Activated T-cell treated with anti-CD3 and anti-CD28 coated beads, Interleukin-2, amount 50 U/mL, for 72 hours (primary cell): ENCODE data around the gene PDE1C. TPM values are rescaled to one million over a fixed set of nuclear protein-coding genes. Genes with fewer than 3 reads are reported as not detected.
"Not testable (repeated sequence)": the region's sequence is repeated elsewhere in the genome, so short reads cannot be mapped to it uniquely, and the experiment has no call there.

Experiments used
- ATAC-seq, 2 donors: fragments of 150-1000 bp; cut with Tn5 transposase; replicated peaks in 1 of 2; 2 replicates each; pipeline ENCODE4 v1.10.0; 2021; ENCODE audit warnings: moderate library complexity in 2 of 2, mild to moderate bottlenecking in 1 of 2
- DNase-seq, 2 donors: peaks; one replicate each; pipeline ENCODE4 v3.0.0; 2021 to 2022; ENCODE audit warnings: mixed read lengths in 1 of 2
- H3K27ac Mint-ChIP-seq: one replicate; pipeline ENCODE4 v1.8.0; 2022; ENCODE audit warnings: mild to moderate bottlenecking, moderate library complexity, mixed read lengths
- H3K27me3 Mint-ChIP-seq: one replicate; pipeline ENCODE4 v1.8.0; 2022; ENCODE audit warnings: low read depth, mixed read lengths
- H3K36me3 Mint-ChIP-seq, 2 donors: one replicate each; pipeline ENCODE4 v1.8.0; 2022; ENCODE audit warnings: mixed read lengths in 2 of 2, mild to moderate bottlenecking in 1 of 2; ENCODE audit not compliant: insufficient read depth in 2 of 2
- H3K4me1 Mint-ChIP-seq: one replicate; pipeline ENCODE4 v1.8.0; 2022; ENCODE audit warnings: low read depth, mixed read lengths
- H3K4me3 Mint-ChIP-seq, 2 donors: one replicate each; pipeline ENCODE4 v1.8.0; 2022; ENCODE audit warnings: mild to moderate bottlenecking in 2 of 2, mixed read lengths in 2 of 2, moderate library complexity in 2 of 2
- H3K9me3 Mint-ChIP-seq, 2 donors: one replicate each; pipeline ENCODE4 v1.8.0; 2022; ENCODE audit warnings: mixed read lengths in 2 of 2
- total RNA-seq, 2 donors: library from RNA; stranded (reverse); gene quantifications; one replicate each; pipeline ENCODE4 v1.2.3, GENCODE V29; 2022

PDE1C gene
- total RNA-seq, 2 donors from 2014 or later = not detected

DNA sequence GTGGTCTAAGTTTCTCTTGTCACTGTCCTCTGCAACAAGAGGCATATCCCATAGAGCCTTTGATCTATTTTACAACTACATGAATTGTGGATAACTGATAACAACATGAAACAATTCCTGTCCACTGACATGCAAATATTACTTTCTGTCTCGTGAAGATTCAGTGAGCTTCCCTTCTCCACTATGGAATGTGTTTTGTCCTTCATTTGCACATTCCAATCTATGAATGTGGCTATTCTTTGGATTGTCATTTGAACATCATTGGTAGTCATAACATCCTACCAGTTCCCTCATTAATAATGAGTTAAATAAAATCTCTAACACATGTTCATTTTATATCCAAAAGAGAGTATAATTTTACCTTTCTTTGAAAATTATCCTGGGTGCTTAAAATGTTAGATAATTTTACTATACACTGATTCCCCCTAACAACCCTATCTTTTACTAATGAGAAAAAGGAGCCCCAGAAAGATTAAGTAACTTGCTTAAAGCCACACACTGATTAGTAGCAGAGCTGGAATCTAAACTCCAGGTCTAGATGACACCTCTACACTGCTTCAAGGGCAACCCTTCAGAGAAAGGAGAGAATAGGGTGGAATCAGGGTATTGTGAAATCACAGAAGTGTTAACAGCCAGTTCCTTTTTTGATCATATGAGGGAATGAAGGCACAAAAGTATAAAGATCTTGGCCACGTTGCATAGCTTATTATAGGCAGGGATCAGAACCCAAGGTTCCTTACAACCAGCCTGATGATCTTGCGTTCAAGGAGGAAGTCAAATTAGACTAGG lies 39.1 kb downstream of the PDE1C start:
- DNase-seq = no peak
- no peak for ATAC-seq
- H3K4me1 Mint-ChIP-seq = peaks cover 2% of the 10 kb centered on the region
- H3K4me3 Mint-ChIP-seq = no peak overlapping the region
- H3K27me3 Mint-ChIP-seq = peaks cover 7% of the 10 kb centered on the region
- peaks cover 6 to 9% of the 10 kb centered on the region in 2 donors for H3K9me3 Mint-ChIP-seq
- H3K27ac Mint-ChIP-seq = no peak overlapping the region
- no peaks in the 10 kb centered on the region for H3K36me3 Mint-ChIP-seq

DNA sequence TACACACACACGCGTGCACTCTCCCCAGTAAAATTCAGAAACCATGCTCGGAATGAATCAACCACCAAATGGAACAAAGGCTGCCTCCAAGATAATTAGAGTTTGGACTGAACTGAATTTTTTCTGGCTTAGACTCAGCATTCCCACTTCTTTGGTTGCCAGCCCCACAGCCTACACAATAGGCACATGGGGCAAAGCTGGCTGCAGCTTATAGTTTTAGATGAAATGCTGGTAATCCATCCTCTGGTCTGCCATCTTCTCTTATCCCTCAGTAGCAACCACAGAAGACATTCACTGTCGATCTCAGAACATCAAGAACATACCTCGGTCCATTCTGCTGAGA lies 44.2 kb downstream of the PDE1C start:
- Mint-ChIP-seq H3K27ac (no peak overlapping the region), H3K9me3 (peaks cover 3 to 10% of the 10 kb centered on the region in 2 donors), H3K27me3 (no peaks in the 10 kb centered on the region), H3K36me3 (no peaks in the 10 kb centered on the region), H3K4me1 (no peaks in the 10 kb centered on the region), H3K4me3 (no peak overlapping the region)
- ATAC-seq = no peak
- no peak for DNase-seq

DNA sequence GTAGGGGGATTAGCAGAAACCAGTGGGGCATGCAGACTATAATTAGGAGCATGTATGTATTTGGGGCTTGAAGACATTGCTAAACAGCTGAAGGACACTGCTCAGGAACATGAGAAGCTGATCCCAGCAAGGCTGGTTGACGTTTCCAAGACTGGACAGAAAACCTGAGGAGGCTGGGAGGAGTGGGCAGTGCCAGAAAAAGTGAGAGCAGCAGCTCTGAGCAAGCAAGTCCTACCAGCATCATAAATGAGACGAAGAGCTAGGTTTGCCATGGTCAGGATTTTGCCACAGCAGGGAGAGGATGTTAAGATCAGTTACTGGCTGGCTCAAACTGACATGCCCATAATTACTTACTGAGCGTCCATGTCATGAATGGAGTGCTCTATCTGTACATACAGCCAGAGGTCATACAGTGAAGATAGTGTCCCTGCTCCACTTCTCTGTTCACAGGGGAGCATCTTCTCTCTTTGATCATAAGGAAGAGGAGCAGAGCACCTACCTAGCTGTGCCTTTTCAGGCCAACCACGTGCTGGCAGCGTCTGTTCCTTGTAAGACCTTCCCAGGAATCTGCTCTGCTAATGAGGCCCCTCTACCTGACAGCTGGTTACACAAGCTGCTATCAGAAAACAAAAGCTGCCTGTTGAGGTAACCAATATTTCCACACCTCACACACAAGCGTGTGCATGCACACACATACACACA lies 44.7 kb downstream of the PDE1C start:
- Mint-ChIP-seq H3K27ac (no peak overlapping the region), H3K27me3 (no peaks in the 10 kb centered on the region), H3K4me1 (no peaks in the 10 kb centered on the region), H3K9me3 (peaks cover 3 to 10% of the 10 kb centered on the region in 2 donors), H3K36me3 (no peaks in the 10 kb centered on the region), H3K4me3 (no peak overlapping the region)
- ATAC-seq (no peak), DNase-seq (no peak)

DNA sequence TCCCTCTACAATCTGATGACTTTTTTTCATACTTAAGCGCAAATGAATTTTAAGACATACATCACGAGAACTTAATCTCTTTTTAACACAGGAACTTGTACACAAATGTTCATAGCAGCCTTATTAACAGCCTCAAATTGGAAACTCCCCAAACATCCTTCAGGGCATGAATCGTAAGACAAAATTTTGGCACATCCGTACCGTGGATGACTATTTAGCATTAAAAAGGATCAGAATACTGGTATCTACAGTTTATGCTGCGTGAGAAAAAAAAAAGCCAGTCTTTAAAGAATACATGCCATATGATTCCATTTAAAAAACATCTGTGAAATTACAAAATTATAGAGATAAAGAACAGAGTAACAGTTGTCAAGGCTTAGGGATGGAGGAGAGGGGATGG lies 46.8 kb downstream of the PDE1C start:
- H3K27ac Mint-ChIP-seq = no peak overlapping the region
- no peaks in the 10 kb centered on the region for H3K27me3 Mint-ChIP-seq
- no peaks in the 10 kb centered on the region for H3K36me3 Mint-ChIP-seq
- DNase-seq (no peak), ATAC-seq (no peak)
- H3K4me1 Mint-ChIP-seq = no peaks in the 10 kb centered on the region
- peaks cover 7 to 11% of the 10 kb centered on the region in 2 donors for H3K9me3 Mint-ChIP-seq
- no peak overlapping the region for H3K4me3 Mint-ChIP-seq

DNA sequence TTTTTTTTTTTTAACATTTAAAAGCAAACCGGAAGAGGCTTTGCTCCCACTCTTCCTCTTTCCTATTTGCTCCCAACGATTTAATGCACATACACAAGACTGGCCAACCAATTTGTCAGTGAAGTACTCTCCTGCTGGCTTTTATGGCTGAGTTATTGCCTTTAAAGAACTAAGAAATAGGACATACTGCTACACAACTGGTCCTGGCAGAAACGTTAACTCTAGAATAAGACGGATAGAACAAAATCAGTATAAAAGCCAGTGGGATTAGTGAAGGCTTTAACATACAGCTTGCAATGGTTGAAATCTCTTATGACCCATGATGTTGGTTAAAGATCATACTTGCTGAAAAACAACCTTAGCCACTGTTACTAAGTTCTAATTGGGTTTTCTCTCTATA lies 47.2 kb downstream of the PDE1C start:
- Mint-ChIP-seq H3K4me1 (no peaks in the 10 kb centered on the region), H3K27me3 (no peaks in the 10 kb centered on the region), H3K4me3 (no peak overlapping the region), H3K9me3 (peaks cover 7 to 14% of the 10 kb centered on the region in 2 donors), H3K27ac (no peak overlapping the region), H3K36me3 (no peaks in the 10 kb centered on the region)
- ATAC-seq (no peak), DNase-seq (no peak)

DNA sequence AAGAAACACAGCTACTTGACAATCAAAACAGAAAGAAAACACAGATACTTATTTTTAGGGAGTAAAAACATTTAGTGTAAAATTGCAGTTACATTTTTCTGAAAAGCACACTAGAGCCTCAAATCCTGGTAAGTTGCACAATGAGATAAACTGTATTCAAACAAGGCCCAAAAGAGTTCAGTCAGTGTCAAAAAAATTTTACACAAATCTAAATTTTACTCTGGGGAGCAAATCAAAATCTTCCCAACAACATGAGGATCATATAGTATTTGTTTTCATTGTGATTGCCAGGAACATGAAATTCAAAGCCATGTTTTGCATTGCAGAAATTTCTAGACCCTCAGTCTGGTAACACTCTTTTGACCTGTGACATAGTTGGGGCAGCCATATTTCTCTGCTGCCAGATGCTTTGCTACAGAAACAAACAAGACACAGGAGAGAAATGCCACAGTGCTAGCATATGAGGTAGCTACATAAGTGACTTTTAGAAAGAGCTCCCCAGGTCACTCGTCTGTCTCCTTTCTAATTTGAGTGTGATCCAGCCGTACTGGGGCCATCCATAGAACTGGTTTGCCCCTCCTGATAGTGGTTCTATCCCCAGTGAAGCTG lies 49.6 kb downstream of the PDE1C start:
- DNase-seq = no peak
- H3K9me3 Mint-ChIP-seq = peaks cover 7 to 9% of the 10 kb centered on the region in 2 donors
- ATAC-seq = no peak
- H3K4me3 Mint-ChIP-seq = no peak overlapping the region
- no peaks in the 10 kb centered on the region for H3K4me1 Mint-ChIP-seq
- H3K36me3 Mint-ChIP-seq = no peaks in the 10 kb centered on the region
- no peak overlapping the region for H3K27ac Mint-ChIP-seq
- no peaks in the 10 kb centered on the region for H3K27me3 Mint-ChIP-seq

DNA sequence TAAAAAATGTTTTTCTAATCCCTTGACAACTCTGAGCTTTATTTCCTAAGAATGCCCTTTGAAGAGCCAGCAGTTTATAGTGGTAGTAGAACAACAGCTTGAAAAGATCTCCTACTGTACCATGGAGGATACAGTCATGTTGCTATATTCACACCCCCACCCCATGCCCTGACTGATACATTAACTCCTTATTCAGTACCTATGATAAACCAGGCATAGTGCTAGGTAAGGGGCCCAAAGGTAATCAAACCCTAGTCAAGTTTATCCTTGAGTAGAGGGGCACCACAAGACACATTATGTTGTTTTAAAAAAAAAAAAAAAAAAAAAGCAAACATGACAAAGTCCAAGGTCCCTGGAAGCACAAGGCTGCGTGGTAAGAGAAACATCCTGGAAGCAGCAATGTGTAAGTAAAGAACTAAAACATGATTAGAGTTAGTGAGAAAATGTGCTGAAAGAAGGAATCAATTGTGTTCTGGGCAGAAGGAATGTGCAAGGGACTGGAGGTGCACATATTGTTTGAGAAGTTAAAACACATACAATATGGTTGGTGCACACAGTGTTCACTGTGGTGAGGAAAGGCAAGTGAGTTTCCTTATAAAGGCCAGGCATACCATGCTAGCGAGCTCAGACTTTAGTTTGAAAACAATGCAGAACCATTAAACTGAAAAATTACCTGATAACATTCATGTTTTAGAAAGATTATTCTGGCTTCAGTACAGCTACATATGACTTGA lies 51.2 kb downstream of the PDE1C start:
- no peak for DNase-seq
- no peak for ATAC-seq
- Mint-ChIP-seq H3K27ac (no peak overlapping the region), H3K9me3 (peaks cover 7 to 11% of the 10 kb centered on the region in 2 donors), H3K36me3 (no peaks in the 10 kb centered on the region), H3K4me1 (no peaks in the 10 kb centered on the region), H3K27me3 (no peaks in the 10 kb centered on the region), H3K4me3 (no peak overlapping the region)

DNA sequence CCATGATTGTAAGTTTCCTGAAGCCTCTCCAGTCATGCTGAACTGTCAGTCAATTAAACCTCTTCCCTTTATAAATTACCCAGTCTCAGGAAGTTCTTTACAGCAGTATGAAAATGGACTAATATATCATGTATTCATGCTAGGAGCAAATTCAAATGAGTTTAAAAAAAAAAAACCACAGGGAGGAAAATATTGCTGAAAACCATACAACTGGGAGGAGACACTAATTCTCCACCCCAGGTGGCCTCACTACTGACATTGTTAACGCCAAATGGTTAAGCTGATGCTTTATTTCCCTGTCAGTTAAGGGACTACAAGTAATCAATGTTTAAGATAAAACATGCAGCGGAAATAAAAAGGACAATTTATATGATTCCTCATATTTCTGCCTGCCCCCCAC lies 55.1 kb downstream of the PDE1C start:
- H3K27me3 Mint-ChIP-seq = no peaks in the 10 kb centered on the region
- no peaks in the 10 kb centered on the region for H3K36me3 Mint-ChIP-seq
- DNase-seq (no peak), ATAC-seq (no peak)
- H3K9me3 Mint-ChIP-seq = peaks cover 7 to 9% of the 10 kb centered on the region in 2 donors
- no peak overlapping the region for H3K4me3 Mint-ChIP-seq
- no peak overlapping the region for H3K27ac Mint-ChIP-seq
- no peaks in the 10 kb centered on the region for H3K4me1 Mint-ChIP-seq

DNA sequence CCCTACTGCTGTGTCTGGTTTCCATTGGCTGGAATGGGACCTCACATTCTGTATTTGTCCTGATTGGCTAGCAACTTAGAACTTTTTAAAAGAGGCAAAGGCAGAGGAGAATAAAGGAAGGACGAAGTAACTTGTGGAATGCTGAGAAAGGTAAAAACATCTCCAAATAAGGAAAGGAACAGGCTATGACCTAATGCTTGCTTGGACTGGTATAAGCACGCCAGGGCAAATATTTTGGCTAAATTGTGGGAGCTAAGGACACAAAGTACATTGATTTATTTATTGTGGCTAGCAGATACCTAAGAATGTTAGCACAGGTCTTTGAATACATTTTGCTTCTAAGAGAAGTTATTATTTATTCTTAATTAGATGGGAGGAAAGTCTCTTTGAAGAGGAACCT lies 56.7 kb downstream of the PDE1C start:
- H3K4me1 Mint-ChIP-seq, H3K27me3 Mint-ChIP-seq, DNase-seq, H3K36me3 Mint-ChIP-seq, H3K27ac Mint-ChIP-seq, H3K4me3 Mint-ChIP-seq, ATAC-seq, H3K9me3 Mint-ChIP-seq: not testable (repeated sequence)

DNA sequence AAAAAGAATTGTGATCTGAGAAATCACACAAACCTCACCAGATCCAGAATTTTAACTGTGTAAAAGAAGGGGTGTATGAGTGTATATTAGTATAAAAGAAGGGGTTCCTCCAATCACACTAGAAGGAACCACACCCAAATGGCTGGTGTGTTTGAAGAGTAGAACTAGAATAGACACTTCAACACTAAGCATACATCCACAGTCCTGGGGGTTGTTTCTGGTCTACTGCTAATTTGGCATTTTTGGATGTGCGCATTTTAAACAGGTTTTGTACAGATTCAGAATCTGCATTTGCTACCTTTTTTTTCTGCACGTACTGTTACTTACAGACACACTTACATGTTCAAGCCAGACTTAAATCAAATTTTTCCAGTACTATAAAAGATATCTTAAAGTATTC lies 64.6 kb downstream of the PDE1C start:
- no peak for ATAC-seq
- no peak overlapping the region for H3K27ac Mint-ChIP-seq

DNA sequence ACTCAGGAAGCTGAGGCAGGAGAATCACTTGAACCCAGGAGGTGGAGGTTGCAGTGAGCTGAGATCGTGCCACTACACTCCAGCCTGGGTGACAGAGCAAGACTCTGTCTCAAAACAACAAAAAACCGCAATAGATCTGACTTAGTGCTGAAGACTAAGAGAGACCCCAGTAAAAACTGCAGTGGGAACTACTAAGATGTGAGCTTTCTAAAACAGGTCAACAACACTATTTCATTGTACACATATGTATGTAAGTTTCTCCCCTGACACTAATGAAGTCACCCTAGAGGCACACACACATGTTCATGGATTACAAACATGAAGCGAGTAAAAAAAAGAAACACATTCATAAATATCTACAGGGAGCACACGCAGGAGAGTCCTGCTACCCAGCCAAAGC lies 68.3 kb downstream of the PDE1C start:
- Mint-ChIP-seq H3K27me3 (no peaks in the 10 kb centered on the region), H3K27ac (no peak overlapping the region), H3K9me3 (peaks cover 3 to 4% of the 10 kb centered on the region in 2 donors), H3K4me3 (no peak overlapping the region), H3K36me3 (no peaks in the 10 kb centered on the region), H3K4me1 (no peaks in the 10 kb centered on the region)
- no peak for DNase-seq
- ATAC-seq = no peak

More for the DNA sequence above, 64.6 kb downstream of the PDE1C start:
- Mint-ChIP-seq H3K4me1 (no peaks in the 10 kb centered on the region), H3K4me3 (no peak overlapping the region), H3K9me3 (peaks cover 0 to 3% of the 10 kb centered on the region in 2 donors), H3K36me3 (no peaks in the 10 kb centered on the region), H3K27me3 (no peaks in the 10 kb centered on the region)
- DNase-seq = no peak

DNA sequence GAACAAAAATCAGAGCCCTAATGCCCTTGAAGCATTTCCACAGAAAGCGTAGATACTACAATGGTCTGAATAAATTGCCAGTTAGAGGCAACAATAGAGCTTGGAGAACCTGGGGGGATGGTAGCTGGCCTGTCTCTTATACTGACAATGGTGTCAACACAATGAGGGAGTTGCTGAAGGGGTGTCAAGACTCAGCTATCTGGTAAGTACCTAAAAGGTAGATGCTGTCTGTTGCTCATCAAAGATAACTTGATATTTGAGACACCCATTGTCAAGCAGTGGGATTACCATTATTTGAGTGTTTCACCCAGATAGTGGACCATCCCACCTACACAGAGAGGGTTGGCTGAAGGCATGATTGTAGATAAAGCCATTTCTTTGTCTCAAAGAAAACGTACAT lies 72.8 kb downstream of the PDE1C start:
- Mint-ChIP-seq H3K4me1 (no peaks in the 10 kb centered on the region), H3K27ac (no peak overlapping the region), H3K36me3 (no peaks in the 10 kb centered on the region), H3K27me3 (no peaks in the 10 kb centered on the region), H3K9me3 (peaks cover 3 to 8% of the 10 kb centered on the region in 2 donors), H3K4me3 (no peak overlapping the region)
- no peak for DNase-seq
- no peak for ATAC-seq

DNA sequence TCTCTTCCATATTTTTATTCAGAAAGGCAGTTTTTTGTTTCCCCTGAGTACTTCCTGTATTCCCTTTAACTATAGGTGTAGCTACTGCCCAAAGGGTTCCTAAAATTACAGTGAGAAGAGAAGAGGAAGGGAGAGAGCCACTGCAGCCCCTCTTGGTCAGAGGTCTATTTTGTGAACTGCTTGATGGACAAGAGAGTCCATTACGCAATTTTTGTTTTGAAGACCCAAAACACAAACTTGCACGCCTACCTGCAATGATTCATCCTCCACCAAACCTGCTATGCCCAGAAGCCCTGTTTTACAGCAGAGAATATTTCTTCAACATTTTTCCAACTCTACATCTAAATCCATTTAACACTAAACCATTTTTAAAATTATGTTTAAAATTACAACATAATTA lies 75.1 kb downstream of the PDE1C start:
- ATAC-seq = no peak
- Mint-ChIP-seq H3K36me3 (no peaks in the 10 kb centered on the region), H3K27me3 (no peaks in the 10 kb centered on the region), H3K27ac (no peak overlapping the region), H3K4me3 (no peak overlapping the region), H3K4me1 (no peaks in the 10 kb centered on the region), H3K9me3 (peaks cover 2 to 6% of the 10 kb centered on the region in 2 donors)
- no peak for DNase-seq
